Panc1 (cell line): ENCODE data around the gene ADAD2. TPM values are rescaled to one million over a fixed set of nuclear protein-coding genes. Genes with fewer than 3 reads are reported as not detected.

Source experiments
- ATAC-seq: fragments of 200-7000 bp; cut with Tn5 transposase; 2 replicates; pipeline ENCODE4 v1.9.1; 2020; ENCODE audit warnings: mild to moderate bottlenecking, moderate library complexity
- BruUV-seq: library from RNA; stranded (reverse); fragments of 400-500 nt; replicated peaks from 2 replicates; lab custom pipeline; 2021; lab: Mats Ljungman, UMichigan
- CTCF ChIA-PET: fragments of 300-600 bp; sonication (Branson Sonifier 250); formaldehyde crosslinking; loops from one replicate; lab custom pipeline; 2022; ENCODE audit warnings: antibody characterized with exemption; lab: Charles Lee
- POLR2A ChIA-PET: fragments of 300-600 bp; sonication (Branson Sonifier 250); formaldehyde crosslinking; loops from one replicate; lab custom pipeline; 2022; ENCODE audit warnings: antibody characterized with exemption; lab: Charles Lee
- DNase-seq: peaks from one replicate; pipeline ENCODE4 v3.0.0-alpha.2; 2010; ENCODE audit warnings: low read depth, low spot score
- H3K27ac ChIP-seq: 2 replicates; pipeline ENCODE4 v1.5.1; 2011; ENCODE audit warnings: mild to moderate bottlenecking, low read length, inconsistent platforms
- H3K27me3 ChIP-seq: fragments of 200-500 bp; sonication (Bioruptor generic); 2 replicates; pipeline ENCODE4 v1.6.0; 2014; ENCODE audit warnings: low read length, inconsistent platforms; ENCODE audit not compliant: control insufficient read depth, insufficient read depth
- H3K36me3 ChIP-seq: fragments of 200-500 bp; sonication (Bioruptor generic); 2 replicates; pipeline ENCODE4 v1.5.1; 2014; ENCODE audit warnings: inconsistent platforms, mild to moderate bottlenecking, low read length, moderate library complexity; ENCODE audit not compliant: control insufficient read depth, insufficient read depth
- H3K4me1 ChIP-seq: 2 replicates; pipeline ENCODE4 v1.5.1; 2011; ENCODE audit warnings: inconsistent platforms, mild to moderate bottlenecking, low read length, moderate library complexity; ENCODE audit not compliant: control insufficient read depth, insufficient read depth
- H3K4me3 ChIP-seq, 2 experiments: 2 replicates each; pipeline ENCODE4 v1.5.1; 2011 to 2012; ENCODE audit warnings: low read depth in 2 of 2, low read length in 2 of 2, mild to moderate bottlenecking in 2 of 2, inconsistent platforms in 1 of 2, moderate library complexity in 1 of 2
- H3K9me3 ChIP-seq: fragments of 200-500 bp; sonication (Bioruptor generic); 2 replicates; pipeline ENCODE4 v1.5.1; 2014; ENCODE audit warnings: low read depth, mild to moderate bottlenecking, inconsistent platforms, low read length, moderate library complexity; ENCODE audit not compliant: control insufficient read depth, insufficient read depth
- CTCF ChIP-seq: fragments of 450-650 bp; IDR thresholded peaks from 2 replicates; pipeline ENCODE4 v1.5.1; 2017; ENCODE audit warnings: mild to moderate bottlenecking
- POLR2AphosphoS5 ChIP-seq: IDR thresholded peaks from 2 replicates; pipeline ENCODE4 v1.6.1; 2012; ENCODE audit warnings: mild to moderate bottlenecking, low read depth, low read length, moderate library complexity
- REST ChIP-seq, 2 experiments: IDR thresholded peaks; 2 replicates each; pipeline ENCODE4 v1.6.1; 2011 to 2012; ENCODE audit warnings: low read depth in 2 of 2, control low read depth in 1 of 2, low read length in 1 of 2, mild to moderate bottlenecking in 1 of 2, moderate library complexity in 1 of 2; ENCODE audit not compliant: insufficient read depth in 1 of 2
- SIN3A ChIP-seq: IDR thresholded peaks from 2 replicates; pipeline ENCODE4 v1.6.1; 2012; ENCODE audit warnings: low read depth, mild to moderate bottlenecking, low read length, moderate library complexity, borderline replicate concordance; ENCODE audit not compliant: insufficient read depth
- TCF7L2 ChIP-seq: IDR thresholded peaks from 2 replicates; pipeline ENCODE4 v1.6.1; 2011; ENCODE audit warnings: mild to moderate bottlenecking, low read depth, low read length, inconsistent platforms
- in situ Hi-C: cut with HindIII; loops from 2 replicates; pipeline ENCODE4 v1.10.0; 2016; ENCODE audit warnings: low sequenced_read_pairs, low pct_unique_long_range_greater_than_20kb
- intact Hi-C: fragments of 100-400 bp; cut with micrococcal nuclease; formaldehyde crosslinking; loops from one replicate; pipeline ENCODE4 v1.10.0; 2022; ENCODE audit not compliant: unreplicated experiment
- total RNA-seq: library from RNA; stranded (reverse); gene quantifications from one replicate; pipeline ENCODE4 v1.2.1, GENCODE V29; 2021; ENCODE audit not compliant: unreplicated experiment

The ADAD2 gene
- total RNA-seq, 1 experiment from 2014 or later, result not detected

GRCh38 chr16:84194018-84194417 lies 3.1 kb downstream of the ADAD2 start:
- H3K4me1 ChIP-seq, result no peaks in the 10 kb centered on the region
- BruUV-seq, result no TSS peak
- H3K27ac ChIP-seq, result no peak overlapping the region
- H3K9me3 ChIP-seq, result no peaks in the 10 kb centered on the region
- H3K4me3 ChIP-seq, result no peak overlapping the region
- POLR2A ChIA-PET, result no interaction called here
- no peak for TF ChIP-seq SIN3A
- TF ChIP-seq TCF7L2, result no peak
- TF ChIP-seq POLR2AphosphoS5, result no peak
- TF ChIP-seq CTCF, result no peak
- no peak for TF ChIP-seq REST (IDR thresholded peaks at IDR 0.05; ENCODE audit: insufficient read depth in 1 of 2, low read depth in 2 of 2, low read length in 1 of 2)
- intact Hi-C loops, result no loop called here
- CTCF ChIA-PET, result no interaction called here
- in situ Hi-C loops, result no loop called here
- H3K36me3 ChIP-seq, result no peaks in the 10 kb centered on the region
- no peak for ATAC-seq
- no peak for DNase-seq
- no peaks in the 10 kb centered on the region for H3K27me3 ChIP-seq

GRCh38 chr16:84194470-84195200 lies 3.7 kb downstream of the ADAD2 start:
- H3K4me1 ChIP-seq, result no peaks in the 10 kb centered on the region
- no peaks in the 10 kb centered on the region for H3K9me3 ChIP-seq
- H3K36me3 ChIP-seq, result no peaks in the 10 kb centered on the region
- in situ Hi-C loops, result no loop called here
- intact Hi-C loops, result no loop called here
- no TSS peak for BruUV-seq
- DNase-seq (no peak), ATAC-seq (no peak; the same call in 1 of the 2 replicates)
- ChIA-PET POLR2A (no interaction called here), CTCF (no interaction called here)
- no peaks in the 10 kb centered on the region for H3K27me3 ChIP-seq
- no peak overlapping the region for H3K27ac ChIP-seq
- TF ChIP-seq CTCF, result no peak
- no peak for TF ChIP-seq REST (IDR thresholded peaks at IDR 0.05; ENCODE audit: insufficient read depth in 1 of 2, low read depth in 2 of 2, low read length in 1 of 2)
- TF ChIP-seq TCF7L2, result no peak
- no peak for TF ChIP-seq POLR2AphosphoS5
- no peak for TF ChIP-seq SIN3A
- no peak overlapping the region for H3K4me3 ChIP-seq
